Erythroblast (primary cell): ENCODE results near the gene ZNF117.
"Not testable (repeated sequence)": the region's sequence is repeated elsewhere in the genome, so short reads cannot be mapped to it uniquely, and the experiment has no call there.

ENCODE experiments used
- DNase-seq, 2 experiments: peaks; one replicate each; lab custom pipeline; 2025; lab: John Stamatoyannopoulos, UW
- GATA1 ChIP-seq: IDR thresholded peaks from 2 replicates; pipeline ENCODE4 v1.6.1; 2011; ENCODE audit warnings: low read depth, mild to moderate bottlenecking, control low read depth, low read length, moderate library complexity
- POLR2A ChIP-seq: IDR thresholded peaks from 2 replicates; pipeline ENCODE4 v1.6.1; 2011; ENCODE audit warnings: mild to moderate bottlenecking, low read length

The ZNF117 gene

GRCh38 chr7:64947252-64948000 lies 43.4 kb downstream of the ZNF117 start:
- TF ChIP-seq POLR2A: no peak
- TF ChIP-seq GATA1: no peak
- peak; percentile 67 to 69 for DNase-seq

GRCh38 chr7:64946772-64947171 lies 44.1 kb downstream of the ZNF117 start:
- TF ChIP-seq POLR2A: no peak
- no peak for TF ChIP-seq GATA1
- peak; percentile 81 to 84 for DNase-seq

- peak in 1 of 2 experiments; percentile 73 for DNase-seq
- TF ChIP-seq POLR2A: peak; percentile 29
- TF ChIP-seq GATA1: no peak
Measured at GRCh38 chr7:64945503-64946175, 45.2 kb downstream of the ZNF117 start.

DNA sequence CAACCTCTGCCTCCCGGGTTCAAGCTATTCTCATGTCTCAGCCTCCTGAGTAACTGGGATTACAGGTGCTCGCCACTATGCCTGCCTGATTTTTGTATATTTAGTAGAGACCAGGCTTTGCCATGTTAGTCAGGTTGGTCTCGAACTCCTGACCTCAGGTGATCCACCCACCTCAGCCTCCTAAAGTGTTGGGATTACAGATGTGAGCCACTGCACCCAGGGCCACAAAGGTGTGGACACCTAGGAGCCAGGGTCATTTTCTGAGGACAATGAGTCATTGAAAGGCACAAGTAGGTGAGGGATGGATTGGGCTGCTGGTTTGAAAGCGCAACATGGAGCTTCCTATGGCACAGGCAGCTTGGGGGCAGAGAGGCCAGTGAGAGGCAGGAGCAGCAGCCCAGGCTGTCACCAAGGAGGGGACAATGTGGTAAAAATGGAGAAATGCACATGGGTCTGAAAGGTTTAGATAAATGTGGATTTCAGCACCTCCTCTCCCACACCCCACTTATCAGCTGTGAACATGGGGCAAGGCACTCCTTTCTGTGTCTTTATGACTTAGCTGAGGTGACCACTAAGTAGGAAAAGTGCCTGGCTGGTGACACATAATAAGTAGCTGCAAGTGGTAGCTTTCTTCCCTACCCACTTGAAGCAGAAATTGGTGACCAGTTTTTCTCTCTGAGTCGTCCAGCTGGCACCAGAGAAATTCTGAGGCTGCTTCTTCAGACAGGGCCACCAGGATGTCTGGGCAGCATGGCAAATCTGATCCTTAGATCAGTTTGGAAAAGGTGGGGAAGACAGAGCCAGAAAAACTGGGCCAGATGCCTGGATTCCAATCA lies 46.0 kb downstream of the ZNF117 start:
- TF ChIP-seq POLR2A: peak; percentile 61
- peak; percentile 89 to 98 for DNase-seq

GRCh38 chr7:64940021-64940420 lies 50.8 kb downstream of the ZNF117 start:
- DNase-seq: not testable (repeated sequence)

DNA sequence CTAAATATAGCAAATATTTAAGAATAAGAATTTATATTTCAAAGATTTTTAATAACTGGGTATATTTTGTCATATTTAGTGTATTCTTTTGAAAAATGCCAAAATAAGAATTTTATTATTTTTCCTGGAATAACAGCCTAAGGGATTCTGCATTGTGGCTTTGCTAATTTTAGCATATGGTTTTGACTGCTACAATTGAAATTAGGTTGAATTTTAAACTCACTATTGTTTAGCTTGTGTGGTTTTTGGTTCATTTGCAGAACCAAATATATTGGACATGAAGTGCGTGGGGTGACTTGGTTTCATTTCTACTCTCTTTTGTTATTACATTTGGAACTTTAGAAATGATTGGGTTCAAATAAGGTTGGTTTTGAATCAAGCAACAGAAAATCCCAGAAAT lies 52.3 kb downstream of the ZNF117 start:
- TF ChIP-seq GATA1 (no peak), POLR2A (no peak)
- DNase-seq: no peak

DNA sequence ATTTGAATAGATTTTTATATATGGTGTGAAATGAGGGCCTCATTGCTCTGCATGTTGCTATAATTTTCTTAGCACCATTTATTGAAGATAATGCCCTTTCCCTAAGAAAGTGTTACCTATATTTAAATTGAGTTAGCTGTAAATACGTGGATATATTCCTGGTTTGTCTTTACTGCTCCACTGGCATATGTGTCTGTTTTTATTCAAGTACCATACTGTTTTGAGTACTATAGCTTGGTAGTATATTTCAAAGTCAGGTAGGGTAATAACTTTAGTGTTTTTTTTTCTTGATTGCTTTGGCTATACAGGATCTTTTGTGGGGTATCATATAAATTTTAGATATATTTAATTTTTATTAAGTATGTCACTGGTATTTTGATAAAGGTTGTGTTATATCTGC lies 56.4 kb downstream of the ZNF117 start:
- DNase-seq: peak in 1 of 2 experiments; percentile 17
- TF ChIP-seq POLR2A: no peak
- TF ChIP-seq GATA1: no peak

DNA sequence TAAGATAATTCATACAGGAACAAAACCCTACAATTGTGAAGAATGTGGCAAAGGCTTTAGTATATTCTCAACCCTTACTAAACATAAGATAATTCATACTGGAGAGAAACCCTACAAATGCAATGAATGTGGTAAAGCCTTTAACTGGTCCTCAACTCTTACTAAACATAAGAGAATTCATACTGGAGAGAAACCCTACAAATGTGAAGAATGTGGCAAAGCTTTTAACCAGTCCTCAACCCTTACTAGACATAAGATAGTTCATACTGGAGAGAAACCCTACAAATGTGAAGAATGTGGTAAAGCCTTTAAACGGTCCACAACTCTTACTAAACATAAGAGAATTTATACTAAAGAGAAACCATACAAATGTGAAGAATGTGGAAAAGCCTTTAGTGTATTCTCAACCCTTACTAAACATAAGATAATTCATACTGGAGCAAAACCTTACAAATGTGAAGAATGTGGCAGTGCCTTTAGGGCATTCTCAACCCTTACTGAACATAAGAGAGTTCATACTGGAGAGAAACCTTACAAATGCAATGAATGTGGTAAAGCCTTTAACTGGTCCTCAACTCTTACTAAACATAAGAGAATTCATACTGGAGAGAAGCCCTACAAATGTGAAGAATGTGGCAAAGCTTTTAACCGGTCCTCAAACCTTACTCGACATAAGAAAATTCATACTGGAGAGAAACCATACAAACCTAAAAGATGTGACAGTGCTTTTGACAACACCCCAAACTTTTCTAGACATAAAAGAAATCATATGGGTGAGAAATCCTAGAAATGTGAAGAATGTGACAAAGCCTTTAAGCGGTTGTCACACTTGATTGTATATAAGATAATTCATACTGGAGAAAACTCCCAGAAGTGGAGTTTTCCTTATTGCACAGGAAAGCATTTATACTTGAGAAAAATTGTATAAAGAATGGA lies 62.3 kb downstream of the ZNF117 start:
- not testable (repeated sequence) for DNase-seq
